Measurements from ENCODE around the gene SPOCK1. TPM values are rescaled to one million over a fixed set of nuclear protein-coding genes. Genes with fewer than 3 reads are reported as not detected.

SPOCK1 gene
- total and polyA plus RNA-seq, 4 donors: 0.48 to 4.5 (median 0.69) TPM

DNA sequence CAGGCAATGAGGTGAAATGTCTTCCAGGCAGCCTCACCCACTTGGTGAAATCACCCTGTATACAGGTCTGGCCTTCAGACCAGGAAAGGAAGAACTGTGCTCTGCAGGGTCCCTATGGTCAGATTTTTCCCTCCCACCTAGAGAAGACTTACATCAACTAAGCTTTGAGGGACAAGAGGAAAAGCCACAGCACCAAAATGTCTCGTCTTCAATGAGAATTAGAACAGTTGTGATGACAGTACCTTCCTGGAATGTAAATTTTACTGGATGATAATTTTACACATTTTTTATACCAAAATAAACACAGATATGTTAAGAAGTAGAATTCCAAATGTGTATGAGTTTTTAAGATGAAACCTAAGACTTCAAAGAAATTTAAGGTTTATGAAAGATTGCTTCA lies 283.9 kb downstream of the SPOCK1 start:
- TF ChIP-seq, protein P1, sequence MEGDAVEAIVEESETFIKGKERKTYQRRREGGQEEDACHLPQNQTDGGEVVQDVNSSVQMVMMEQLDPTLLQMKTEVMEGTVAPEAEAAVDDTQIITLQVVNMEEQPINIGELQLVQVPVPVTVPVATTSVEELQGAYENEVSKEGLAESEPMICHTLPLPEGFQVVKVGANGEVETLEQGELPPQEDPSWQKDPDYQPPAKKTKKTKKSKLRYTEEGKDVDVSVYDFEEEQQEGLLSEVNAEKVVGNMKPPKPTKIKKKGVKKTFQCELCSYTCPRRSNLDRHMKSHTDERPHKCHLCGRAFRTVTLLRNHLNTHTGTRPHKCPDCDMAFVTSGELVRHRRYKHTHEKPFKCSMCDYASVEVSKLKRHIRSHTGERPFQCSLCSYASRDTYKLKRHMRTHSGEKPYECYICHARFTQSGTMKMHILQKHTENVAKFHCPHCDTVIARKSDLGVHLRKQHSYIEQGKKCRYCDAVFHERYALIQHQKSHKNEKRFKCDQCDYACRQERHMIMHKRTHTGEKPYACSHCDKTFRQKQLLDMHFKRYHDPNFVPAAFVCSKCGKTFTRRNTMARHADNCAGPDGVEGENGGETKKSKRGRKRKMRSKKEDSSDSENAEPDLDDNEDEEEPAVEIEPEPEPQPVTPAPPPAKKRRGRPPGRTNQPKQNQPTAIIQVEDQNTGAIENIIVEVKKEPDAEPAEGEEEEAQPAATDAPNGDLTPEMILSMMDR (IDR thresholded peaks at IDR 0.05; ENCODE audit: control extremely low read depth, extremely low read depth): no peak
- Histone ChIP-seq H3K9me3 (ENCODE audit: control insufficient read depth in 4 of 4, insufficient read depth in 3 of 4, low read length in 3 of 4) (no peaks in the 10 kb centered on the region), H3K27me3 (ENCODE audit: control insufficient read depth in 3 of 3, insufficient read depth in 3 of 3, low read length in 2 of 3) (peaks cover 0 to 59% (median 8%) of the 10 kb centered on the region in 3 donors), H3K4me1 (ENCODE audit: control insufficient read depth in 5 of 5, insufficient read depth in 5 of 5, low read length in 5 of 5) (peaks cover 0 to 1% (median 0%) of the 10 kb centered on the region in 5 donors), H3K36me3 (ENCODE audit: control insufficient read depth in 4 of 4, insufficient read depth in 4 of 4, low read length in 4 of 4) (no peaks in the 10 kb centered on the region), H3K9ac (ENCODE audit: insufficient read depth in 1 of 2, low read length in 2 of 2) (no peak overlapping the region), H3K4me3 (no peak overlapping the region), H3K27ac (ENCODE audit: low read depth in 1 of 2, low read length in 1 of 2) (no peak overlapping the region)
- ATAC-seq (ENCODE audit: insufficient read depth, low FRiP score): no peak
- DNase-seq: no peak
- WGBS, 2 donors: 65 to 74% methylated on average over 1 of the region's 1 CpG

DNA sequence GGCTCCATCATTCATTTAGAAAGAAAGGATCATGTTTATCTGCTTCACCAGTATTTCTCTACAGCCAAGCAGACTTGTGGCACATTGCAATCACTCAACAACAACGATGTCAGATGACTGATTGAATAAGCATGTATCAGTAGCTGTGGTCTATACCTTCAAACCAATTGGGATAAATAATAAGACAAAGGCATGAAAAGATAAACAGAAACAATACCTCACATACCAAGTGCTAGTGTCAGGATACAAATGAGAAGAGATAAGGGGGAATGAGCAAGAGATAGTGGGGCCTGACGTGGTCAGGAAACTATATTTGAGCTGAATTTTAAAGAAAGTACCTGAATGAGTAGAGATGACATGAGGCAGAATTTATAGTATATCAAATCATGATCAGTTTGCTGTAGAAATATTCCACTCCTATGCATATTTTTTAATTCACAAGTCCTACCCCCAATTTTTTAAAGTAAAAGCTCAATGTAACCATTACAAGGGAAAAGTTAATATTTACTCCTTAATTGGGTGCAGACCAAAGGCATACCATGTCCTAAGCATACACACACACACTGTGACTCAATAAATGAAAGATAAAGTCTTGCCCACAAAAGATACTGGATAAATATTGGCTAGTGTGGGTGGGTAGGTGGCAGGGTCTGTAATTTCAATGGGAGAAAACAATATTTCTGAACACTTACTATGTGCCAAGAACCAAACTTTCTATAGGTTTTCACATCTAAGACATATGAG lies 284.5 kb downstream of the SPOCK1 start:
- DNase-seq (no peak), ATAC-seq (ENCODE audit: insufficient read depth, low FRiP score) (no peak)
- Histone ChIP-seq H3K9me3 (ENCODE audit: control insufficient read depth in 4 of 4, insufficient read depth in 3 of 4, low read length in 3 of 4) (no peaks in the 10 kb centered on the region), H3K27ac (ENCODE audit: low read depth in 1 of 2, low read length in 1 of 2) (no peak overlapping the region), H3K4me1 (ENCODE audit: control insufficient read depth in 5 of 5, insufficient read depth in 5 of 5, low read length in 5 of 5) (peaks cover 0 to 1% (median 0%) of the 10 kb centered on the region in 5 donors), H3K9ac (ENCODE audit: insufficient read depth in 1 of 2, low read length in 2 of 2) (no peak overlapping the region), H3K36me3 (ENCODE audit: control insufficient read depth in 4 of 4, insufficient read depth in 4 of 4, low read length in 4 of 4) (no peaks in the 10 kb centered on the region), H3K4me3 (no peak overlapping the region), H3K27me3 (ENCODE audit: control insufficient read depth in 3 of 3, insufficient read depth in 3 of 3, low read length in 2 of 3) (peaks cover 0 to 65% (median 8%) of the 10 kb centered on the region in 3 donors)
- 53 to 68% methylated on average over 2 of the region's 2 CpGs for WGBS, 2 donors
- TF ChIP-seq, protein P1 (IDR thresholded peaks at IDR 0.05; ENCODE audit: control extremely low read depth, extremely low read depth): no peak

DNA sequence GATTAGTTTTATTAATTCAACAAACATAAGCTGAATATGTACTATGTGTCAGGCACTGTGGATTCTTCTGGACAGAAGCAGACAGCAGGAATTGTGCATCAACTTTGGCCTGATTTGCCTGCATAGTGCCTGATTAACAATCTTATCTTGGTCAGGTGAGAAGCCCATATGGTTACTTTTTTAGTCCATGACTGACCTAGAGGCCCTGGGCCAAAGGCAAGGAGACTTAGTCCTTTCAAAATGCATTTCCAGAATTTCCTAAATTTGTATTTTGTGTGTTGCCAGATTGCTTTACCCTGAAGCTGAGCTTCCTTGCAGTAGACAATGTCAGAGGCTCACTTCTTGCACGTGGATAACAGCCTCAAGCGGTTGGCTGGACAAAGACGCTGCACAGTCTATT lies 286.7 kb downstream of the SPOCK1 start:
- no peak overlapping the region for H3K27ac ChIP-seq (ENCODE audit: low read depth in 1 of 2, low read length in 1 of 2)
- WGBS, 2 donors: 80 to 82% methylated on average over 3 of the region's 3 CpGs
- no peak for DNase-seq
- peaks cover 0 to 1% (median 0%) of the 10 kb centered on the region in 5 donors for H3K4me1 ChIP-seq (ENCODE audit: control insufficient read depth in 5 of 5, insufficient read depth in 5 of 5, low read length in 5 of 5)
- H3K4me3 ChIP-seq: no peak overlapping the region
- no peak for ATAC-seq (ENCODE audit: insufficient read depth, low FRiP score)
- no peak overlapping the region for H3K9ac ChIP-seq (ENCODE audit: insufficient read depth in 1 of 2, low read length in 2 of 2)
- TF ChIP-seq, protein P1 (IDR thresholded peaks at IDR 0.05; ENCODE audit: control extremely low read depth, extremely low read depth): no peak
- peaks cover 0 to 64% (median 6%) of the 10 kb centered on the region in 3 donors for H3K27me3 ChIP-seq (ENCODE audit: control insufficient read depth in 3 of 3, insufficient read depth in 3 of 3, low read length in 2 of 3)
- no peaks in the 10 kb centered on the region for H3K9me3 ChIP-seq (ENCODE audit: control insufficient read depth in 4 of 4, insufficient read depth in 3 of 4, low read length in 3 of 4)
- H3K36me3 ChIP-seq (ENCODE audit: control insufficient read depth in 4 of 4, insufficient read depth in 4 of 4, low read length in 4 of 4): no peaks in the 10 kb centered on the region
